ENCODE measurements around the gene RNLS.
"Not testable (repeated sequence)": the region's sequence is repeated elsewhere in the genome, so short reads cannot be mapped to it uniquely, and the experiment has no call there.

Gene RNLS

GRCh38 chr10:88332503-88333247 lies 250.4 kb downstream of the RNLS start:
- DNase-seq = no peak

GRCh38 chr10:88330174-88330573 lies 252.9 kb downstream of the RNLS start:
- no peak for DNase-seq

- no peak for DNase-seq
Measured at GRCh38 chr10:88322324-88323063, 260.6 kb downstream of the RNLS start.

GRCh38 chr10:88319960-88320517 lies 263.1 kb downstream of the RNLS start:
- DNase-seq = no peak

- no peak for DNase-seq
Measured at GRCh38 chr10:88318803-88319202, 264.3 kb downstream of the RNLS start.

- DNase-seq = no peak
Measured at GRCh38 chr10:88317099-88317498, 266.0 kb downstream of the RNLS start.

- no peak for DNase-seq
Measured at GRCh38 chr10:88316292-88316861, 266.7 kb downstream of the RNLS start.

- DNase-seq = no peak
Measured at GRCh38 chr10:88315755-88316154, 267.4 kb downstream of the RNLS start.

GRCh38 chr10:88314362-88314761 lies 268.8 kb downstream of the RNLS start:
- DNase-seq = no peak

GRCh38 chr10:88313878-88314277 lies 269.2 kb downstream of the RNLS start:
- no peak for DNase-seq

- DNase-seq = no peak
Measured at GRCh38 chr10:88312855-88313254, 270.3 kb downstream of the RNLS start.

- no peak for DNase-seq
Measured at GRCh38 chr10:88311264-88311663, 271.9 kb downstream of the RNLS start.

GRCh38 chr10:88309365-88309764 lies 273.8 kb downstream of the RNLS start:
- no peak for DNase-seq

- not testable (repeated sequence) for DNase-seq
Measured at GRCh38 chr10:88308361-88308760, 274.8 kb downstream of the RNLS start.

- DNase-seq = no peak
Measured at GRCh38 chr10:88299787-88300186, 283.3 kb downstream of the RNLS start.

- DNase-seq = no peak
Measured at GRCh38 chr10:88297103-88297502, 286.0 kb downstream of the RNLS start.

- no peak for DNase-seq
Measured at GRCh38 chr10:88293651-88294230, 289.4 kb downstream of the RNLS start.

GRCh38 chr10:88293073-88293472 lies 290.0 kb downstream of the RNLS start:
- DNase-seq = no peak

GRCh38 chr10:88292185-88292514 lies 291.0 kb downstream of the RNLS start:
- no peak for DNase-seq

GRCh38 chr10:88291289-88292184 lies 291.6 kb downstream of the RNLS start:
- DNase-seq = no peak

- no peak for DNase-seq
Measured at GRCh38 chr10:88289342-88289741, 293.8 kb downstream of the RNLS start.

- no peak for DNase-seq
Measured at GRCh38 chr10:88288320-88289059, 294.6 kb downstream of the RNLS start.

Measured in NCI-H2029 (cell line).